TTC549 (cell line): ENCODE results near the gene PTPRK.
"Not testable (repeated sequence)": the region's sequence is repeated elsewhere in the genome, so short reads cannot be mapped to it uniquely, and the experiment has no call there.

ENCODE experiments used
- FAIRE-seq: peaks from 2 replicates; lab custom pipeline; 2012; peaks lifted over from hg19 to GRCh38; lab: Jason Lieb, UNC

Gene PTPRK

GRCh38 chr6:128487746-128488145 lies 32.7 kb downstream of the PTPRK start:
- FAIRE-seq, result no peak

DNA sequence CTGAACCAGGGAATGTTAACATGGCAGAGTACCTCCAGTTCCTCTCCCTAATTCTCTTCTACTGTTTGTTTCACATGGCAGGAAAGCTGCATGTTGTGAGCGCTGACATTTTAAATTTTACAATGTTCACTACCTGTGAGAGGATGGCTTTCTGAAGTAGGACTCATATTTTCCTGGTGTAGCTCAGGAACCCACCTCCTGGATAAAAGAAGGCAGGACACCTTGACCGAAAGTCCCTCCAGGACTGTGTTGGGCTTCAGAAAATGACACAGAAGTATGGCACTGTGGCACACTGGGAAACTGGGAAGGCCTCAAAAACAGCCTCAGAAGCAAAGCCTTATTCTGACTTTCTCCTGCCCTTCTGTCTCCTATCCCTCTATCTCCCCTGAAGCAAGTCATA lies 33.3 kb downstream of the PTPRK start:
- no peak for FAIRE-seq

DNA sequence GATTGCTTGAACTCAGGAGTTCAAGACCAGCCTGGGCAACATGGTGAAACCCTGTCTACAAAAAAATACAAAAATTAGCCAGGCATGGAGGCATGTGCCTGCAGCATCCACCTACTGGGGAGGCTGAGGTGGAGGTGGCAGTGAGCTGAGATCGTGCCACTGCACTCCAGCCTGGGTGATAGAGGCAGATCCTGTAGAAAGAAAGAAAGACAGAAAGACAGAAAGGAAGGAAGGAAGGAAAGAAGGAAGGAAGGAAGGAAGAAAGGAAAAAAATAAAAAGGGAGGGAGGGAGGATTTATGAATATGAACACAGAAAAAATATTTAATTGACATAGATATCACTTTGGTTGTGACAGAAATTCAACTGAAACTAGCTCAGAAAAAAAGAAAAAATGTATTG lies 33.8 kb downstream of the PTPRK start:
- not testable (repeated sequence) for FAIRE-seq

GRCh38 chr6:128483472-128484135 lies 36.8 kb downstream of the PTPRK start:
- FAIRE-seq, result no peak

GRCh38 chr6:128482642-128483041 lies 37.8 kb downstream of the PTPRK start:
- no peak for FAIRE-seq

DNA sequence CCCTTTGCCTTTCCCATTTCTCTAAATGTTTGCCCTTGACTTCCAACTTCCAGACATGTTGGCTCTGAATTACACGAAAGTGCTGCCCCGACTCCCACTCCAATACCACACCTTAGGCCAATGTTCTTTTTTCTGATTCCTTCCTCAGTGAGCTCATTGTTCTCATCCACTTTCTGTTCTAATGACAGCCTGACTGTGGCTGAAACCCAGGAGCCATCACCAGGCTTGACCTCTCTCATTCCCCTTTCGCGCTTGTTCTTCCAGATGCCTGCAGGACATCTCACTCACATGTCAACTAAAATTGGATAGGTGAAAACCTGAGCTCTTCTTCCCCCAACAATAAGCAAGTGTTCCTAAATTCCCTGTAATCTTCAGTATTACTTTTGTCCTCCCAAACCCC lies 40.4 kb downstream of the PTPRK start:
- no peak for FAIRE-seq

- FAIRE-seq, result no peak
Observed at GRCh38 chr6:128479048-128479666, 41.2 kb downstream of the PTPRK start.

- FAIRE-seq, result no peak
Observed at GRCh38 chr6:128478230-128479047, 42.0 kb downstream of the PTPRK start.

DNA sequence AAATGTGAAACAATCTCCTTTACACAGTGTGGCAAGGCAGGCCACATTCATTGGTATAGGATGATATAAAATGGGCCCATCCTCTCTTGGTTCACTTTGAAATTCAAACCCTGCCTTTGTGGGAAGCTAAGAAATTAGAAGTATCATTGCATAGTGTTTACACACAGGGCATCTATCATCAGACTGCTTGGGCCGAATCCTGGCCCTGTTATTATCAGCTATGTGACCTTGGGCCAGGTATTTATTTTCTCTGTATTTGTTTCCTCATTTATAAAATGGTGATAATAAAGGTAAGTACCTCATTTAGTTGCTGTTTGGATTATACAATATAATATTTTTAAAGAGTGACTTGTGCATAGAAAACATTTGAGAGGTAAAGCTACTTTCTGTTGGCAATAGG lies 45.5 kb downstream of the PTPRK start:
- no peak for FAIRE-seq

- FAIRE-seq, result no peak
Observed at GRCh38 chr6:128474481-128474880, 45.9 kb downstream of the PTPRK start.

DNA sequence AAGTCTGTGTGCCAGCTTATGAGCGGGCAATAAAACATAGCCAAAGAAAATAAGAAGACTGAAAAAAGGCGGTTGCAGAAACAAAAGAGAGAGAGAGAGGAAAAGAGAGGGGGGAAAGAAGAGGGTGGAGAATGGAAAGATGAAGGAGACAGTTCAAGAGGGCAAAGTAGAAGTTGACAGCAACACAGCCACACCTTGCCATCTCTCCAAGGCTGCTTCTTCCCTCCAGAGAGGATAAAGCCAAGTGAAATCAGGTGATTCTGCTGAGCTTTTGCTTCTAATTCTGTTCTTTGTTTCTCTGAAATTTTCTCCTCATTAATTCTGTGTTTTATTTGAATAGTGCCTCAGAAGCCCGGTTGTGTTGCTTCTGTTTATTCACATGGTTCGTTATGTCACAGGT lies 48.5 kb downstream of the PTPRK start:
- no peak for FAIRE-seq

GRCh38 chr6:128465368-128466343 lies 54.7 kb downstream of the PTPRK start:
- no peak for FAIRE-seq

- FAIRE-seq, result no peak
Observed at GRCh38 chr6:128464790-128465189, 55.6 kb downstream of the PTPRK start.

GRCh38 chr6:128463942-128464341 lies 56.5 kb downstream of the PTPRK start:
- FAIRE-seq, result no peak

GRCh38 chr6:128461501-128461900 lies 58.9 kb downstream of the PTPRK start:
- no peak for FAIRE-seq

- no peak for FAIRE-seq
Observed at GRCh38 chr6:128456510-128457230, 63.7 kb downstream of the PTPRK start.

- no peak for FAIRE-seq
Observed at GRCh38 chr6:128455959-128456358, 64.4 kb downstream of the PTPRK start.

- no peak for FAIRE-seq
Observed at GRCh38 chr6:128452713-128453112, 67.7 kb downstream of the PTPRK start.

- FAIRE-seq, result no peak
Observed at GRCh38 chr6:128446497-128446896, 73.9 kb downstream of the PTPRK start.

DNA sequence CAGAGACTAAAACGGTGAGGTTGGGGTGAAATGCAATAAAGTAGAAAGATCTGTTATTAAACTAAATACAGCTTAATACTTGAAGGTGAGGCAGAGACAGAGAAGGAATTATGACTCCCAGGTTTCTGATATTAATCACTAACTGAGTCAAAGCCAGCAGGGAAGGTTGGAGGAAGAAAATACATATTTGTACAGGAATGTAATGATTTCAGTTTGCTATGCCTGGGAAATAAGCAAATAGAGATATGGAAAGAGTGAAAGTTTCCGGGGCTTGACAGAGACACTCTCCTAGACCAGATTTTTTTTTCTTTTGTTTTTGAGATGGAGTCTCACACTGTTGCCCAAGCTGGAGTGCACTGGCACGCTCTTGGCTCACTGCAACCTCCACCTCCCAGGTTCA lies 76.8 kb downstream of the PTPRK start:
- FAIRE-seq, result no peak

DNA sequence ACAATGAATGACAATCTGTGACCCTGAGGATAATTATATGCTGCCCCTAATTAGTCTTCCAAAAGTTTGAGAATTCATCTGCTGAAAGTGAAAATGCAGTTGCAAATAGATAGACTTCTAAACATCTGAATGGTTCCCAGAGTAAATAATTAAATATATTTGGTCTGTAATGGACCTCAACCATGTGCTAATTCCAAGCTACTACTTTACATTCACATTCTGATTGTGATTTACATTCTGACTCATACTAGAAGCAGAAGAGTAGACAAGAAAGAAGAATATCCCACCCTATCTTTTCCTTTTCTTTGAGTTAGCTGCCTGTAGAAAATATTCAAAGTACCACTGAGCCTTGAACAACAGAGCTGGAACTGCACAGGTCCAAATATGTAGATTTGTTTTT lies 80.8 kb downstream of the PTPRK start:
- FAIRE-seq, result no peak

- FAIRE-seq, result no peak
Observed at GRCh38 chr6:128438393-128438792, 82.0 kb downstream of the PTPRK start.
